Progenitor cell of endocrine pancreas (in vitro differentiated cells): Measurements from ENCODE around the gene DHCR24. TPM values are rescaled to one million over a fixed set of nuclear protein-coding genes. Genes with fewer than 3 reads are reported as not detected.

Experiments
- DNase-seq: peaks from one replicate; pipeline ENCODE4 v3.0.0; 2021; ENCODE audit warnings: low spot score; ENCODE audit not compliant: unreplicated experiment
- H3K27ac Mint-ChIP-seq: 2 replicates; pipeline ENCODE4 v1.8.0; 2021; ENCODE audit warnings: mild to moderate bottlenecking, moderate library complexity, mixed read lengths
- H3K27me3 Mint-ChIP-seq: 2 replicates; pipeline ENCODE4 v1.8.0; 2021; ENCODE audit warnings: mixed read lengths
- H3K36me3 Mint-ChIP-seq: 2 replicates; pipeline ENCODE4 v1.8.0; 2022; ENCODE audit warnings: mixed read lengths; ENCODE audit not compliant: insufficient read depth
- H3K4me1 Mint-ChIP-seq: 2 replicates; pipeline ENCODE4 v1.8.0; 2021; ENCODE audit warnings: low read depth, mixed read lengths
- H3K4me3 Mint-ChIP-seq: 2 replicates; pipeline ENCODE4 v1.8.0; 2021; ENCODE audit warnings: low read depth, mild to moderate bottlenecking, moderate library complexity, mixed read lengths
- H3K9me3 Mint-ChIP-seq: 2 replicates; pipeline ENCODE4 v1.8.0; 2021; ENCODE audit warnings: low read depth, mixed read lengths
- total RNA-seq: library from RNA; stranded (reverse); gene quantifications from 2 replicates; pipeline ENCODE4 v1.2.1, GENCODE V29; 2021
- TF ChIP-seq, protein P1 (sequence below): fragments of 200-600 bp; sonication (generic); IDR thresholded peaks from one replicate; pipeline ENCODE4 v1.5.0; 2021; ENCODE audit warnings: antibody characterized with exemption, mild to moderate bottlenecking; ENCODE audit not compliant: unreplicated experiment

DHCR24 gene
- total RNA-seq, 1 donor from 2014 or later = 229 TPM

- DNase-seq = no peak
- H3K36me3 Mint-ChIP-seq = no peaks in the 10 kb centered on the region
- TF ChIP-seq, protein P1, sequence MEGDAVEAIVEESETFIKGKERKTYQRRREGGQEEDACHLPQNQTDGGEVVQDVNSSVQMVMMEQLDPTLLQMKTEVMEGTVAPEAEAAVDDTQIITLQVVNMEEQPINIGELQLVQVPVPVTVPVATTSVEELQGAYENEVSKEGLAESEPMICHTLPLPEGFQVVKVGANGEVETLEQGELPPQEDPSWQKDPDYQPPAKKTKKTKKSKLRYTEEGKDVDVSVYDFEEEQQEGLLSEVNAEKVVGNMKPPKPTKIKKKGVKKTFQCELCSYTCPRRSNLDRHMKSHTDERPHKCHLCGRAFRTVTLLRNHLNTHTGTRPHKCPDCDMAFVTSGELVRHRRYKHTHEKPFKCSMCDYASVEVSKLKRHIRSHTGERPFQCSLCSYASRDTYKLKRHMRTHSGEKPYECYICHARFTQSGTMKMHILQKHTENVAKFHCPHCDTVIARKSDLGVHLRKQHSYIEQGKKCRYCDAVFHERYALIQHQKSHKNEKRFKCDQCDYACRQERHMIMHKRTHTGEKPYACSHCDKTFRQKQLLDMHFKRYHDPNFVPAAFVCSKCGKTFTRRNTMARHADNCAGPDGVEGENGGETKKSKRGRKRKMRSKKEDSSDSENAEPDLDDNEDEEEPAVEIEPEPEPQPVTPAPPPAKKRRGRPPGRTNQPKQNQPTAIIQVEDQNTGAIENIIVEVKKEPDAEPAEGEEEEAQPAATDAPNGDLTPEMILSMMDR = no peak
- no peaks in the 10 kb centered on the region for H3K9me3 Mint-ChIP-seq
- no peak overlapping the region for H3K27ac Mint-ChIP-seq
- H3K4me3 Mint-ChIP-seq = no peak overlapping the region
- peaks cover 7% of the 10 kb centered on the region for H3K4me1 Mint-ChIP-seq
- H3K27me3 Mint-ChIP-seq = peaks cover 8% of the 10 kb centered on the region
Observed at GRCh38 chr1:54894271-54894670, 7.3 kb upstream of the DHCR24 start.

GRCh38 chr1:54892586-54892985 is 5.6 kb upstream of the DHCR24 start:
- H3K4me3 Mint-ChIP-seq = no peak overlapping the region
- H3K4me1 Mint-ChIP-seq = peaks cover 11% of the 10 kb centered on the region
- no peaks in the 10 kb centered on the region for H3K9me3 Mint-ChIP-seq
- DNase-seq = no peak
- no peaks in the 10 kb centered on the region for H3K36me3 Mint-ChIP-seq
- H3K27me3 Mint-ChIP-seq = peaks cover 5% of the 10 kb centered on the region
- TF ChIP-seq, protein P1 = no peak
- no peak overlapping the region for H3K27ac Mint-ChIP-seq

DNA sequence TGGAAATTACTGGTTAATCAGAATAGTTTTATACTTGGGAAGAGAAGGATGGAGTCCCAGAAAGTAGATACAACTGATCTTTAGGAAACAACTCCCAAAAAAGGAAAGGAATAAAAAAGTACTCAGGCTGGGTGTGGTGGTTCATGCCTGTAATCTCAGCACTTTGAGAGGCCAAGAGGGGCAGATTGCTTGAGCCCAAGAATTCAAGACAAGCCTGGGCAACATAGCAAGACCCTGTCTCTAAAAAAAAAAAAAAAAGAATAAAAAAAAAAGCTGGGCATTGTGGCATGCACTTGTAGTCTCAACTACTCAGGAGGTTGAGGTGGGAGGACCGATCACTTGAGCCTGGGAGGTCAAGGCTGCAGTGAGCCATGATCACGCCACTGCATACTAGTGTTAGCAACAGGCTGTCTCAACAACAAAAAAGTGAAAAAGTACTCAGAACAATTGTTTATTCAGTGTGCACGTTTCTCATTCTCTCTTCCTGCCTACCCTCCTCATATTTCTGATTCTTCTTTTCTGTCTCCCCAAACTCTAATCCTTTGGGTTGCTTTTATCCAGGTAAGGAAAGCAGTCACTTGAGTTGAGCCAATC is 2.2 kb upstream of the DHCR24 start:
- peaks cover 5% of the 10 kb centered on the region for H3K27me3 Mint-ChIP-seq
- peaks cover 34% of the 10 kb centered on the region for H3K4me1 Mint-ChIP-seq
- no peaks in the 10 kb centered on the region for H3K36me3 Mint-ChIP-seq
- DNase-seq = no peak
- no peaks in the 10 kb centered on the region for H3K9me3 Mint-ChIP-seq
- H3K4me3 Mint-ChIP-seq = no peak overlapping the region
- H3K27ac Mint-ChIP-seq = no peak overlapping the region
- TF ChIP-seq, protein P1 = no peak

GRCh38 chr1:54888080-54888733 is 1.2 kb upstream of the DHCR24 start:
- Mint-ChIP-seq H3K9me3 (no peaks in the 10 kb centered on the region), H3K36me3 (peaks cover 2% of the 10 kb centered on the region), H3K27ac (peak overlapping the region; percentile 70), H3K27me3 (peaks cover 5% of the 10 kb centered on the region), H3K4me1 (peaks cover 45% of the 10 kb centered on the region), H3K4me3 (peak overlapping the region; percentile 93)
- DNase-seq = no peak
- TF ChIP-seq, protein P1 = no peak

DNA sequence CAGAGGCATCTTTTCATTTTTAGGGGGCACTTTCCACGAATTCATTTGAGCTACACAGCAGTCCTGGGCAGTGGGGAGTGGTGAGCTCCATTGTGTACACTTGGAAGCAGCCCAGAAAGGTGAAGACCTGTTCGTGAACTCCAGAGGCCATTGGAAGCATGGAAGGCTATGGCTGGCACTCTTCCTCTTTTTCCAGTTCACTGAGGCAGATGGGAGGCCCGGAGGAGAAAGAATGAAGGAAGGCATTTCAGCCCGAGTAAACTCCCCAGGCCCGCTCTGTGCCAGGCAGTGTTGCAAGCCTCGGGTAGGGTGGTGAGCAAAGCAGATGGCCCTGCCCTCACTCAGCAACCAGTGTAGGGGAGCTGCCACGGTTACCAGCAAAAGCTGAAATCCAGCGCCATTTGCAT is 673 bp upstream of the DHCR24 start:
- H3K4me3 Mint-ChIP-seq = peak overlapping the region; percentile 93
- peak overlapping the region; percentile 70 for H3K27ac Mint-ChIP-seq
- DNase-seq = no peak
- H3K4me1 Mint-ChIP-seq = peaks cover 50% of the 10 kb centered on the region
- H3K27me3 Mint-ChIP-seq = peaks cover 5% of the 10 kb centered on the region
- TF ChIP-seq, protein P1 = no peak
- H3K9me3 Mint-ChIP-seq = no peaks in the 10 kb centered on the region
- peaks cover 4% of the 10 kb centered on the region for H3K36me3 Mint-ChIP-seq
